CD4-positive, alpha-beta memory T cell (primary cell): Measurements from ENCODE around the gene PGS1. TPM values are rescaled to one million over a fixed set of nuclear protein-coding genes. Genes with fewer than 3 reads are reported as not detected.

Experiments
- CTCF ChIA-PET: fragments of 350-600 bp; sonication (Branson Sonifier 250); formaldehyde crosslinking; loops from one replicate; lab custom pipeline; 2021; ENCODE audit warnings: inconsistent platforms; ENCODE audit not compliant: partially characterized antibody; lab: Charles Lee
- POLR2A ChIA-PET: fragments of 350-600 bp; sonication (Branson Sonifier 250); formaldehyde crosslinking; loops from one replicate; lab custom pipeline; 2021; ENCODE audit not compliant: partially characterized antibody; lab: Charles Lee
- DNase-seq, 5 donors: peaks; one replicate each; pipeline versions ENCODE4 v3.0.0 to v3.0.0-alpha.2; 2020 to 2022; ENCODE audit warnings: mixed read lengths in 1 of 5
- H3K27ac ChIP-seq: one replicate; pipeline ENCODE4 v1.7.0; 2013; ENCODE audit warnings: low read depth, low read length
- H3K27me3 ChIP-seq: 2 replicates; pipeline ENCODE4 v1.7.0; 2013; ENCODE audit warnings: mild to moderate bottlenecking, low read length, moderate library complexity; ENCODE audit not compliant: insufficient read depth
- H3K36me3 ChIP-seq: 2 replicates; pipeline ENCODE4 v1.7.0; 2013; ENCODE audit warnings: mild to moderate bottlenecking, low read length, moderate library complexity; ENCODE audit not compliant: insufficient read depth
- H3K4me1 ChIP-seq: 2 replicates; pipeline ENCODE4 v1.7.0; 2013; ENCODE audit warnings: mild to moderate bottlenecking, low read length, moderate library complexity; ENCODE audit not compliant: insufficient read depth
- H3K4me3 ChIP-seq, 2 donors: one replicate each; pipeline ENCODE4 v1.7.0; 2013; ENCODE audit warnings: low read length in 2 of 2, mild to moderate bottlenecking in 1 of 2
- H3K9me3 ChIP-seq, 2 donors: one replicate each; pipeline ENCODE4 v1.7.0; 2013; ENCODE audit warnings: low read length in 2 of 2, control low read depth in 1 of 2; ENCODE audit not compliant: control insufficient read depth in 1 of 2
- H3K27ac Mint-ChIP-seq, 7 donors: one replicate each; pipeline ENCODE4 v1.8.0; 2020 to 2021; ENCODE audit warnings: mixed read lengths in 7 of 7, mild to moderate bottlenecking in 6 of 7, inconsistent platforms in 3 of 7, moderate library complexity in 3 of 7
- H3K27me3 Mint-ChIP-seq, 2 donors: one replicate each; pipeline ENCODE4 v1.8.0; 2020 to 2021; ENCODE audit warnings: mixed read lengths in 2 of 2
- H3K36me3 Mint-ChIP-seq, 2 donors: one replicate each; pipeline ENCODE4 v1.8.0; 2020 to 2021; ENCODE audit warnings: mixed read lengths in 2 of 2, inconsistent platforms in 1 of 2, mild to moderate bottlenecking in 1 of 2
- H3K4me1 Mint-ChIP-seq, 4 donors: one replicate each; pipeline ENCODE4 v1.8.0; 2020 to 2021; ENCODE audit warnings: mixed read lengths in 4 of 4, mild to moderate bottlenecking in 1 of 4
- H3K4me3 Mint-ChIP-seq, 8 donors: one replicate each; pipeline ENCODE4 v1.8.0; 2020 to 2021; ENCODE audit warnings: mixed read lengths in 8 of 8, mild to moderate bottlenecking in 7 of 8, moderate library complexity in 6 of 8, inconsistent platforms in 3 of 8
- H3K9me3 Mint-ChIP-seq, 8 donors: one replicate each; pipeline ENCODE4 v1.8.0; 2020 to 2021; ENCODE audit warnings: mixed read lengths in 8 of 8, mild to moderate bottlenecking in 5 of 8, inconsistent platforms in 3 of 8, moderate library complexity in 1 of 8
- intact Hi-C: fragments of 100-400 bp; cut with micrococcal nuclease; formaldehyde crosslinking; loops from one replicate; pipeline ENCODE4 v1.15.1; 2023
- polyA plus RNA-seq, 2 donors: library from polyadenylated mRNA; unstranded; fragments of 300-500 nt; fragmentation: Illumina TruSeq; gene quantifications; one replicate each; pipeline ENCODE4 v1.2.3, GENCODE V29; 2021
- total RNA-seq, 2 experiments: library from RNA; stranded (reverse); gene quantifications; one replicate each; pipeline ENCODE4 v1.2.3, GENCODE V29; 2021

Gene PGS1
- total and polyA plus RNA-seq, 4 experiments from 2014 or later, result 33.9 to 84.8 (median 60.5) TPM

DNA sequence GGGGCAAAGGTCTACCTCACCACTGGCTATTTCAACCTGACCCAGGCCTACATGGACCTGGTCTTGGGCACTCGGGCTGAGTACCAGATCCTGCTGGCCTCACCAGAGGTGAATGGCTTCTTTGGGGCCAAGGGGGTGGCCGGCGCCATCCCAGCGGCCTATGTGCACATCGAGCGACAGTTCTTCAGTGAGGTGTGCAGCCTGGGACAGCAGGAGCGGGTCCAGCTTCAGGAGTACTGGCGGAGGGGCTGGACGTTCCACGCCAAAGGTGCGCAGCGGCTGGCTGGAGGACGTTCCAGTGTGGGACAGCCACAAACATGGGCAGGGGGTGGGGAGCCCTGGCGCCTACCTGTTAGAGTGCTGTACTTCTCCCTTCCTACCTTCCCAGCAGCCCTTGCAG is 25.4 kb downstream of the PGS1 start:
- ChIA-PET POLR2A (no interaction called here), CTCF (no interaction called here)
- Mint-ChIP-seq H3K27me3 (no peaks in the 10 kb centered on the region), H3K36me3 (peaks cover 42 to 74% of the 10 kb centered on the region in 2 donors), H3K27ac (peak overlapping the region in 2 of 7 donors; percentile 46 to 82), H3K4me1 (peaks cover 10 to 26% (median 23%) of the 10 kb centered on the region in 4 donors), H3K4me3 (no peak overlapping the region), H3K9me3 (no peaks in the 10 kb centered on the region)
- Histone ChIP-seq H3K4me1 (peaks cover 21% of the 10 kb centered on the region), H3K27ac (no peak overlapping the region), H3K4me3 (no peak overlapping the region), H3K36me3 (peaks cover 57% of the 10 kb centered on the region), H3K9me3 (no peaks in the 10 kb centered on the region), H3K27me3 (no peaks in the 10 kb centered on the region)
- intact Hi-C loops, result no loop called here
- no peak for DNase-seq

DNA sequence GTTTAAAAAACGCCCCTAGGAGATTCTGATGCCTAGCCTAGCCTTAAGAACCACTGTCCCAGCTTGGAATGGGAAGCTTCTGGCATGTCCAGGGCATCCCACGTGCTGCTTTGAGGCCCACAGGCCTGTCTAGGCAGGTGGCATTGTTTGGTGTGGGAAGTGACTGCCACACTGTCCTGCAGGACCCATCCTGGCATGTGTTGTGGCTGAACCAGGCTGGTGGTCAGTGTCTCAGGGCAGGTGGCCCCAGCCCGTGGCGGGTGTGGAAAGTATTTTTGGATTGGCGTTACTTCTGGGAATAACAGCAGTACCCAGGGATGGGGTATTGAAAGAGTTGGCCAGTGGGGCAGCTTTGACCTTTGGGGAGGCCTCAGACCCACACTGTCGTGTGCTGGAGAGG is 27.9 kb downstream of the PGS1 start:
- H3K27me3 ChIP-seq, result no peaks in the 10 kb centered on the region
- CTCF ChIA-PET, result interaction anchor here (1.8 kb wide), 1 partner anchor 16 kb away, joined by 5 read pairs; no protein-coding TSS in a partner anchor
- no peak overlapping the region for H3K27ac ChIP-seq
- POLR2A ChIA-PET, result no interaction called here
- H3K4me3 ChIP-seq, result no peak overlapping the region
- H3K4me1 ChIP-seq, result peaks cover 29% of the 10 kb centered on the region
- Mint-ChIP-seq H3K4me3 (no peak overlapping the region), H3K36me3 (peaks cover 30 to 62% of the 10 kb centered on the region in 2 donors), H3K9me3 (no peaks in the 10 kb centered on the region), H3K27me3 (no peaks in the 10 kb centered on the region), H3K4me1 (peaks cover 15 to 42% (median 32%) of the 10 kb centered on the region in 4 donors), H3K27ac (peak overlapping the region in 3 of 7 donors; percentile 29 to 80 (median 78))
- H3K9me3 ChIP-seq, result no peaks in the 10 kb centered on the region
- peaks cover 37% of the 10 kb centered on the region for H3K36me3 ChIP-seq
- intact Hi-C loops, result no loop called here
- no peak for DNase-seq

DNA sequence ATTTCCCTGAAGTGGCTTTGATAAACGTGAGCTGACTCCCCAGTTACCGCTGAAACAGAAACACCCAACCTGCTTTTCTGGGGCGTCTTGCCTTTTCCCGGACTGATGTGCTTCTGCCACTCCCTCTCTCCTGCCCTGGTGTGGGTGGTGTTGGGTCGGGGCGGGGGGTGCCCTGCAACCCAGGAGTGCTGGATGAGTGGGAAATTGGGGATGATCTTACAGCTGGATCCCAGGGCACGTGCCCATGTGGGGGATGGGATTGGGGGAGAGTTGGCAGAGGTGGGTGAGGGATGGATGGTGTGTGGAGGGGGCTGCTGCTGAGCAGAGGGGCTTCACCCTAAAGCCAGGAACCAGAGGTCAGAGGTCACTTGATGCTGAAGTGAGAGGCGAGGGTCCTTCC is 28.5 kb downstream of the PGS1 start:
- H3K27ac Mint-ChIP-seq, result peak overlapping the region in 4 of 7 donors; percentile 64 to 78 (median 72)
- DNase-seq, result no peak
- peaks cover 24 to 57% of the 10 kb centered on the region in 2 donors for H3K36me3 Mint-ChIP-seq

DNA sequence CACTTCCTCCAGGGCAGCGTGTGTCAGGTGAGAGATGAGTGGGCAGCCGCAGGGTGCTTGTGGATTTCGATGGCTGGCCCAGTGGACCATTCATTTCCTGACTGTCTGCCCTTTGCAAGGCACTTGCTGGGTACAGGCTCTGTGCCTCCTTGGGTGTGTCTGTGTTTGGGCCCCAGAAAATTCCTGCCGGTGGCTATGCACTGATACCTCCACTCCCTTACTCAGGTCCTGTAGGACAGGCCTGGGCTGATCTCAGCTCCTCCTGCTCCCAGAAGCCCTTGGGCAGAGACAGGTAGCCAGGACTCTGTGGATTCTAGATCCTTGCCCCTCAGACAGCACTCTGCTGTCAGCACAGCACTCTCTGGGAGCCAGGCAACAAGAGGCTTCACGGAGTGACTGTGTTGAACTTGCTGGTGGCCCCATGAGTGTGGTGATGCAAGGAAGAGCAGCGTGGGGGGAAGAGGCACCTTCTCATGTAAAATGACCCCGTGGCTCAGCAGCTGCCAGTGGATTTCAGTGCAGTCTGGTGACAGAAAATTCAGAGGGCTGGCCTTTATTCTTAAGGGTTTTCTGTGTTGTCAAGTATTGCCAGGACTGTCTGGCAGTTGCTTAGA is 29.0 kb downstream of the PGS1 start:
- Mint-ChIP-seq H3K4me1 (peaks cover 19 to 52% (median 40%) of the 10 kb centered on the region in 4 donors), H3K9me3 (no peaks in the 10 kb centered on the region), H3K4me3 (no peak overlapping the region), H3K27me3 (no peaks in the 10 kb centered on the region), H3K36me3 (peaks cover 21 to 54% of the 10 kb centered on the region in 2 donors), H3K27ac (peak overlapping the region in 5 of 7 donors; percentile 15 to 87 (median 50))
- intact Hi-C loops, result no loop called here
- no peaks in the 10 kb centered on the region for H3K9me3 ChIP-seq
- POLR2A ChIA-PET, result interaction anchor here (0.6 kb wide), 1 partner anchor 25 kb away, joined by 3 read pairs; no protein-coding TSS in a partner anchor
- DNase-seq, result no peak
- H3K36me3 ChIP-seq, result peaks cover 28% of the 10 kb centered on the region
- no peak overlapping the region for H3K27ac ChIP-seq
- CTCF ChIA-PET, result no interaction called here
- no peaks in the 10 kb centered on the region for H3K27me3 ChIP-seq
- H3K4me1 ChIP-seq, result peaks cover 39% of the 10 kb centered on the region
- no peak overlapping the region for H3K4me3 ChIP-seq

More for the DNA sequence above, 28.5 kb downstream of the PGS1 start:
- Mint-ChIP-seq H3K4me3 (no peak overlapping the region), H3K9me3 (no peaks in the 10 kb centered on the region), H3K4me1 (peaks cover 16 to 46% (median 34%) of the 10 kb centered on the region in 4 donors), H3K27me3 (no peaks in the 10 kb centered on the region)
- intact Hi-C loops, result no loop called here
- H3K27me3 ChIP-seq, result no peaks in the 10 kb centered on the region
- H3K9me3 ChIP-seq, result no peaks in the 10 kb centered on the region
- POLR2A ChIA-PET, result no interaction called here
- peaks cover 33% of the 10 kb centered on the region for H3K4me1 ChIP-seq
- no peak overlapping the region for H3K27ac ChIP-seq
- peaks cover 32% of the 10 kb centered on the region for H3K36me3 ChIP-seq
- CTCF ChIA-PET, result no interaction called here
- H3K4me3 ChIP-seq, result no peak overlapping the region

DNA sequence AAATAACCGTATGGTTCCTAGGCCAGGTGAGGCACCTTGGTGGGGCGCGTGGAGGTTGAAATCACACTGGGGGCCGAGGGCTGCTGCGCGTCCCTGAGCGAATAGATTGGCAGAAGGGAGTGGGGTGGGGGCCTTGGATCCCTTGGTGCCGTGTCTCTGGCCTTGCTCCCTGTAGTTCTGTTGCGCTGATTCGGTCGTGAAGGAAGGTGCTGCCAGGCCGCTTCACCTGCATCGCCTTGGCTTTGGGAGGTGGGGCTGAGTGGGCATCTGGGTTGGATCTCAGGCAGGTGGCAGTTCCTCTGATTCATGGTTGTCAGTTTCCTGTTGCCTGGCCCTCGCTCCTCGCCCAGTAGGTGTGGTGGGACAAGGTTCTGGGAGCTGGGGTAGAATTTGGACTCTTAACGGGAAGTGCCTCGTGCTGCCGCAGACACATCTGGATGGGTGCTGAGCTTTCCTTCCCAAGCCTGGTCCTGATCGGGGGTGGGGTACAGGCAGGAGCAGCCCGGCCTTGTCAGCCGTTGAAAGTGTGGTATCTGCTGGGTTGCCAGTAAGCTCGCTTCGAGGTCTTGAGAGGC is 30.1 kb downstream of the PGS1 start:
- Mint-ChIP-seq H3K27ac (peak overlapping the region; percentile 45 to 87 (median 68)), H3K4me3 (peak overlapping the region in 2 of 8 donors; percentile 10 to 46)

DNA sequence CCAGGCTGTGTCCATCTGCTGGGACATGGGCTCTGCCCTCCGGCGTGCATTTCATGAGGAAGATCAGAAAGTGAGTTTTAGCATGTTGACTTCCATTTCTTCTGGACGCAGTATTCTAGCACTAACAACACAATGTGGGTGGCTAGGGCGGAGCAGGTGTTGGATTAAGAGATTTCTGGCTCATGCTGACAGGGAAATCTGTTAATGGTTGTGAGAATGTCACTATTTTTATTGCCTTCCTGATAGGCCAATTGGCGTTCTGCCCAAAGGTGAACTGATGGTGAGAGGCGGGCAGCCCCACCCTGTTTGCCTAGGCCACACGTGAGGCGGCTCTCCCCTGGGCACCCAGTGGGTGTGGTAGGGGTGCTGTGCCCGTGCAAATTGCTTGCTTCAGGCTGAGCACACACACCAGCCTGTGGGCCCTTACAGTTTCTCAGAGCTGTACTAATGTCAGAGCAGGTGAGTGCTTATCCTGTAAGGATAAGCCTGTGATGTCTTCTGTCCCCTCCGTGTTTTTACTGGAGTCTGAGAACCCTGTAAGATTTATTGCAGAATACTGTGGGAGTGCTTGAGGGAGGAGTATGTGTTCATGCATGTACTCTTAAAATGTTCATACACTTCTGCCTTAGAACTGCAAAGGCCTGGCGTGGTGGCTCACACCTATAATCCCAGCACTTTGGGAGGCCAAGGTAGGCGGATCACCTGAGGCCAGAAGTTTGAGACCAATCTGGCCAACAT is 30.9 kb downstream of the PGS1 start:
- peak overlapping the region; percentile 31 to 75 (median 59) for H3K27ac Mint-ChIP-seq
- Histone ChIP-seq H3K9me3 (no peaks in the 10 kb centered on the region), H3K27ac (no peak overlapping the region), H3K4me3 (no peak overlapping the region), H3K27me3 (no peaks in the 10 kb centered on the region), H3K36me3 (peaks cover 12% of the 10 kb centered on the region), H3K4me1 (peaks cover 58% of the 10 kb centered on the region)
- peaks cover 33 to 71% (median 59%) of the 10 kb centered on the region in 4 donors for H3K4me1 Mint-ChIP-seq
- H3K36me3 Mint-ChIP-seq, result peaks cover 7 to 39% of the 10 kb centered on the region in 2 donors
- DNase-seq, result no peak
- intact Hi-C loops, result no loop called here
- ChIA-PET POLR2A (no interaction called here), CTCF (no interaction called here)
- no peak overlapping the region for H3K4me3 Mint-ChIP-seq
- no peaks in the 10 kb centered on the region for H3K9me3 Mint-ChIP-seq
- no peaks in the 10 kb centered on the region for H3K27me3 Mint-ChIP-seq

More for the DNA sequence above, 30.1 kb downstream of the PGS1 start:
- ChIA-PET POLR2A (no interaction called here), CTCF (interaction anchor here (0.8 kb wide), 1 partner anchor 27 kb away, joined by 3 read pairs; no protein-coding TSS in a partner anchor)
- H3K27me3 Mint-ChIP-seq, result no peaks in the 10 kb centered on the region
- H3K9me3 ChIP-seq, result no peaks in the 10 kb centered on the region
- no peaks in the 10 kb centered on the region for H3K9me3 Mint-ChIP-seq
- peaks cover 50% of the 10 kb centered on the region for H3K4me1 ChIP-seq
- intact Hi-C loops, result no loop called here
- H3K4me1 Mint-ChIP-seq, result peaks cover 26 to 63% (median 51%) of the 10 kb centered on the region in 4 donors
- H3K4me3 ChIP-seq, result no peak overlapping the region
- H3K36me3 Mint-ChIP-seq, result peaks cover 10 to 44% of the 10 kb centered on the region in 2 donors
- no peaks in the 10 kb centered on the region for H3K27me3 ChIP-seq
- peaks cover 17% of the 10 kb centered on the region for H3K36me3 ChIP-seq
- DNase-seq, result no peak
- no peak overlapping the region for H3K27ac ChIP-seq
